ENCODE measurements around the gene WDR31. TPM values are rescaled to one million over a fixed set of nuclear protein-coding genes. Genes with fewer than 3 reads are reported as not detected.

The WDR31 gene
- total RNA-seq, 3 donors from 2014 or later: 0.48 to 1.4 (median 0.73) TPM

GRCh38 chr9:113331780-113332179 is 8.3 kb downstream of the WDR31 start:
- DNase-seq (no peak), ATAC-seq (no peak)
- Mint-ChIP-seq H3K27me3 (ENCODE audit: low read depth) (no peaks in the 10 kb centered on the region), H3K36me3 (ENCODE audit: insufficient read depth) (no peaks in the 10 kb centered on the region), H3K4me1 (ENCODE audit: low read depth) (no peaks in the 10 kb centered on the region), H3K4me3 (no peak overlapping the region), H3K9me3 (no peaks in the 10 kb centered on the region)

GRCh38 chr9:113328045-113328782 is 11.9 kb downstream of the WDR31 start:
- Mint-ChIP-seq H3K36me3 (ENCODE audit: insufficient read depth) (no peaks in the 10 kb centered on the region), H3K4me1 (ENCODE audit: low read depth) (no peaks in the 10 kb centered on the region), H3K4me3 (no peak overlapping the region), H3K9me3 (no peaks in the 10 kb centered on the region), H3K27me3 (ENCODE audit: low read depth) (no peaks in the 10 kb centered on the region)
- DNase-seq: no peak
- ATAC-seq: no peak

GRCh38 chr9:113326230-113326629 is 13.8 kb downstream of the WDR31 start:
- H3K9me3 Mint-ChIP-seq: no peaks in the 10 kb centered on the region
- DNase-seq (no peak), ATAC-seq (no peak)
- H3K27me3 Mint-ChIP-seq (ENCODE audit: low read depth): no peaks in the 10 kb centered on the region
- no peaks in the 10 kb centered on the region for H3K4me1 Mint-ChIP-seq (ENCODE audit: low read depth)
- H3K36me3 Mint-ChIP-seq (ENCODE audit: insufficient read depth): no peaks in the 10 kb centered on the region
- no peak overlapping the region for H3K4me3 Mint-ChIP-seq

- Mint-ChIP-seq H3K36me3 (ENCODE audit: insufficient read depth) (no peaks in the 10 kb centered on the region), H3K27me3 (ENCODE audit: low read depth) (no peaks in the 10 kb centered on the region), H3K4me3 (no peak overlapping the region), H3K4me1 (ENCODE audit: low read depth) (no peaks in the 10 kb centered on the region), H3K9me3 (no peaks in the 10 kb centered on the region)
- no peak for ATAC-seq
- DNase-seq: no peak
These were observed 17.4 kb downstream of the WDR31 start for GRCh38 chr9:113322671-113323070.

- ATAC-seq (no peak), DNase-seq (no peak)
- Mint-ChIP-seq H3K4me1 (ENCODE audit: low read depth) (no peaks in the 10 kb centered on the region), H3K9me3 (no peaks in the 10 kb centered on the region), H3K27me3 (ENCODE audit: low read depth) (peaks cover 7% of the 10 kb centered on the region), H3K4me3 (no peak overlapping the region), H3K36me3 (ENCODE audit: insufficient read depth) (no peaks in the 10 kb centered on the region)
These were observed 20.0 kb downstream of the WDR31 start for GRCh38 chr9:113320051-113320450.

GRCh38 chr9:113319054-113319453 is 21.0 kb downstream of the WDR31 start:
- ATAC-seq (no peak), DNase-seq (no peak)
- no peaks in the 10 kb centered on the region for H3K9me3 Mint-ChIP-seq
- H3K27me3 Mint-ChIP-seq (ENCODE audit: low read depth): peaks cover 9% of the 10 kb centered on the region
- no peaks in the 10 kb centered on the region for H3K36me3 Mint-ChIP-seq (ENCODE audit: insufficient read depth)
- H3K4me1 Mint-ChIP-seq (ENCODE audit: low read depth): no peaks in the 10 kb centered on the region
- no peak overlapping the region for H3K4me3 Mint-ChIP-seq

- DNase-seq (no peak), ATAC-seq (no peak)
- Mint-ChIP-seq H3K4me3 (no peak overlapping the region), H3K27me3 (ENCODE audit: low read depth) (peaks cover 9% of the 10 kb centered on the region), H3K36me3 (ENCODE audit: insufficient read depth) (no peaks in the 10 kb centered on the region), H3K9me3 (no peaks in the 10 kb centered on the region), H3K4me1 (ENCODE audit: low read depth) (no peaks in the 10 kb centered on the region)
These were observed 22.3 kb downstream of the WDR31 start for GRCh38 chr9:113317777-113318176.

- Mint-ChIP-seq H3K36me3 (ENCODE audit: insufficient read depth) (no peaks in the 10 kb centered on the region), H3K27me3 (ENCODE audit: low read depth) (peaks cover 9% of the 10 kb centered on the region), H3K4me3 (no peak overlapping the region), H3K4me1 (ENCODE audit: low read depth) (no peaks in the 10 kb centered on the region), H3K9me3 (no peaks in the 10 kb centered on the region)
- DNase-seq (no peak), ATAC-seq (no peak)
These were observed 24.0 kb downstream of the WDR31 start for GRCh38 chr9:113316030-113316429.

GRCh38 chr9:113315231-113315630 is 24.8 kb downstream of the WDR31 start:
- ATAC-seq: no peak
- H3K4me1 Mint-ChIP-seq (ENCODE audit: low read depth): no peaks in the 10 kb centered on the region
- DNase-seq: no peak
- H3K9me3 Mint-ChIP-seq: no peaks in the 10 kb centered on the region
- no peak overlapping the region for H3K4me3 Mint-ChIP-seq
- H3K27me3 Mint-ChIP-seq (ENCODE audit: low read depth): peaks cover 9% of the 10 kb centered on the region
- no peaks in the 10 kb centered on the region for H3K36me3 Mint-ChIP-seq (ENCODE audit: insufficient read depth)

- Mint-ChIP-seq H3K4me1 (ENCODE audit: low read depth) (no peaks in the 10 kb centered on the region), H3K36me3 (ENCODE audit: insufficient read depth) (no peaks in the 10 kb centered on the region), H3K4me3 (no peak overlapping the region), H3K9me3 (no peaks in the 10 kb centered on the region), H3K27me3 (ENCODE audit: low read depth) (peaks cover 9% of the 10 kb centered on the region)
- ATAC-seq (no peak), DNase-seq (no peak)
These were observed 26.8 kb downstream of the WDR31 start for GRCh38 chr9:113313261-113313660.

- no peaks in the 10 kb centered on the region for H3K9me3 Mint-ChIP-seq
- no peaks in the 10 kb centered on the region for H3K36me3 Mint-ChIP-seq (ENCODE audit: insufficient read depth)
- no peak for ATAC-seq
- peaks cover 7% of the 10 kb centered on the region for H3K27me3 Mint-ChIP-seq (ENCODE audit: low read depth)
- H3K4me1 Mint-ChIP-seq (ENCODE audit: low read depth): no peaks in the 10 kb centered on the region
- DNase-seq: no peak
- no peak overlapping the region for H3K4me3 Mint-ChIP-seq
These were observed 28.1 kb downstream of the WDR31 start for GRCh38 chr9:113311961-113312360.

- Mint-ChIP-seq H3K36me3 (ENCODE audit: insufficient read depth) (no peaks in the 10 kb centered on the region), H3K4me1 (ENCODE audit: low read depth) (no peaks in the 10 kb centered on the region), H3K4me3 (no peak overlapping the region), H3K27me3 (ENCODE audit: low read depth) (peaks cover 3% of the 10 kb centered on the region), H3K9me3 (no peaks in the 10 kb centered on the region)
- DNase-seq: no peak
- no peak for ATAC-seq
These were observed 29.5 kb downstream of the WDR31 start for GRCh38 chr9:113310538-113310937.

GRCh38 chr9:113309204-113309813 is 30.8 kb downstream of the WDR31 start:
- Mint-ChIP-seq H3K4me3 (no peak overlapping the region), H3K36me3 (ENCODE audit: insufficient read depth) (no peaks in the 10 kb centered on the region), H3K9me3 (no peaks in the 10 kb centered on the region), H3K4me1 (ENCODE audit: low read depth) (no peaks in the 10 kb centered on the region), H3K27me3 (ENCODE audit: low read depth) (peaks cover 3% of the 10 kb centered on the region)
- no peak for ATAC-seq
- no peak for DNase-seq

- DNase-seq (no peak), ATAC-seq (no peak)
- Mint-ChIP-seq H3K36me3 (ENCODE audit: insufficient read depth) (no peaks in the 10 kb centered on the region), H3K4me3 (no peak overlapping the region), H3K4me1 (ENCODE audit: low read depth) (no peaks in the 10 kb centered on the region), H3K27me3 (ENCODE audit: low read depth) (peaks cover 11% of the 10 kb centered on the region), H3K9me3 (no peaks in the 10 kb centered on the region)
These were observed 32.6 kb downstream of the WDR31 start for GRCh38 chr9:113307396-113307975.

- Mint-ChIP-seq H3K36me3 (ENCODE audit: insufficient read depth) (no peaks in the 10 kb centered on the region), H3K9me3 (no peaks in the 10 kb centered on the region), H3K4me1 (ENCODE audit: low read depth) (no peaks in the 10 kb centered on the region), H3K4me3 (no peak overlapping the region), H3K27me3 (ENCODE audit: low read depth) (peaks cover 11% of the 10 kb centered on the region)
- ATAC-seq (no peak), DNase-seq (no peak)
These were observed 33.5 kb downstream of the WDR31 start for GRCh38 chr9:113306566-113306965.

Data from activated T-cell treated with anti-CD3 and anti-CD28 coated beads, Interleukin-2, amount 50 U/mL, for 4 hours (primary cell).